Sciatic nerve (tissue), 2 donors: Measurements from ENCODE around the gene SLC44A1. TPM values are rescaled to one million over a fixed set of nuclear protein-coding genes. Genes with fewer than 3 reads are reported as not detected.
A peak's percentile ranks its signal among the peaks of the same experiment; 100 is the strongest.

Experiments used
- ATAC-seq: fragments of 200-7000 bp; cut with Tn5 transposase; one replicate; pipeline ENCODE4 v1.9.1; 2020; ENCODE audit warnings: mild to moderate bottlenecking, moderate library complexity
- DNase-seq: peaks from one replicate; pipeline ENCODE4 v3.0.0-alpha.2; 2020; ENCODE audit warnings: low spot score
- intact Hi-C: fragments of 100-400 bp; cut with DNase I; formaldehyde crosslinking; loops from one replicate; pipeline ENCODE4 v1.14.2; 2022
- total RNA-seq: library from RNA; stranded (reverse); fragmentation: NEBNext Ultra II Directional; extraction: Animal tissue kit (Norgen Biotek cat#: 25700); gene quantifications from one replicate; pipeline ENCODE4 v1.2.1, GENCODE V29; 2021
- donor health status: DM: no; HTN: no; CAD: no.
- donor health status: DM: no; HTN: no; CAD: no.

The SLC44A1 gene
- total RNA-seq, 1 donor from 2014 or later, result 82.2 TPM

- DNase-seq (no peak), ATAC-seq (no peak)
- intact Hi-C loops, result no loop called here
These were observed 47.0 kb downstream of the SLC44A1 start for GRCh38 chr9:105291422-105291859.

- ATAC-seq (no peak), DNase-seq (no peak)
- intact Hi-C loops, result no loop called here
These were observed 47.5 kb downstream of the SLC44A1 start for GRCh38 chr9:105291938-105292337.

- ATAC-seq, result no peak
- DNase-seq, result no peak
- intact Hi-C loops, result no loop called here
These were observed 49.0 kb downstream of the SLC44A1 start for GRCh38 chr9:105293408-105293807.

- intact Hi-C loops, result no loop called here
- ATAC-seq (no peak), DNase-seq (no peak)
These were observed 50.7 kb downstream of the SLC44A1 start for GRCh38 chr9:105295201-105295550.

GRCh38 chr9:105295986-105296385 lies 51.5 kb downstream of the SLC44A1 start:
- intact Hi-C loops, result no loop called here
- no peak for DNase-seq
- ATAC-seq, result no peak

GRCh38 chr9:105296445-105296844 lies 52.0 kb downstream of the SLC44A1 start:
- peak; percentile 44 for ATAC-seq

GRCh38 chr9:105296877-105297287 lies 52.4 kb downstream of the SLC44A1 start:
- no peak for DNase-seq
- ATAC-seq, result peak; percentile 91
- intact Hi-C loops, result no loop called here

More at GRCh38 chr9:105296445-105296844, 52.0 kb downstream of the SLC44A1 start:
- no peak for DNase-seq
- intact Hi-C loops, result no loop called here

- DNase-seq (no peak), ATAC-seq (no peak)
- intact Hi-C loops, result no loop called here
These were observed 53.1 kb downstream of the SLC44A1 start for GRCh38 chr9:105297442-105298075.

- ATAC-seq, result peak; percentile 9
- DNase-seq, result no peak
- intact Hi-C loops, result no loop called here
These were observed 54.9 kb downstream of the SLC44A1 start for GRCh38 chr9:105299190-105299854.

- ATAC-seq (no peak), DNase-seq (no peak)
- intact Hi-C loops, result no loop called here
These were observed 58.3 kb downstream of the SLC44A1 start for GRCh38 chr9:105302728-105303127.

- no peak for ATAC-seq
- no peak for DNase-seq
- intact Hi-C loops, result no loop called here
These were observed 61.4 kb downstream of the SLC44A1 start for GRCh38 chr9:105305856-105306255.

GRCh38 chr9:105306351-105307140 lies 62.1 kb downstream of the SLC44A1 start:
- DNase-seq (no peak), ATAC-seq (no peak)
- intact Hi-C loops, result no loop called here

GRCh38 chr9:105307591-105308130 lies 63.2 kb downstream of the SLC44A1 start:
- DNase-seq (no peak), ATAC-seq (no peak)
- intact Hi-C loops, result no loop called here

GRCh38 chr9:105308461-105309341 lies 64.2 kb downstream of the SLC44A1 start:
- DNase-seq, result no peak
- intact Hi-C loops, result no loop called here
- no peak for ATAC-seq

- peak; percentile 83 for ATAC-seq
- intact Hi-C loops, result no loop called here
- no peak for DNase-seq
These were observed 65.1 kb downstream of the SLC44A1 start for GRCh38 chr9:105309531-105309931.

- intact Hi-C loops, result no loop called here
- ATAC-seq, result no peak
- DNase-seq, result no peak
These were observed 66.9 kb downstream of the SLC44A1 start for GRCh38 chr9:105311306-105311705.

- intact Hi-C loops, result no loop called here
- ATAC-seq (no peak), DNase-seq (no peak)
These were observed 68.8 kb downstream of the SLC44A1 start for GRCh38 chr9:105313238-105313637.

- ATAC-seq (no peak), DNase-seq (no peak)
- intact Hi-C loops, result no loop called here
These were observed 72.3 kb downstream of the SLC44A1 start for GRCh38 chr9:105316703-105317102.

- no peak for ATAC-seq
These were observed 74.3 kb downstream of the SLC44A1 start for GRCh38 chr9:105318729-105319191.

More at GRCh38 chr9:105318729-105319191, 74.3 kb downstream of the SLC44A1 start:
- DNase-seq, result no peak
- intact Hi-C loops, result no loop called here
